Measurements from ENCODE around the gene MSLN. TPM values are rescaled to one million over a fixed set of nuclear protein-coding genes. Genes with fewer than 3 reads are reported as not detected.

MSLN gene
- total RNA-seq, 4 donors from 2014 or later: 1.5 TPM; not detected in 3

DNA sequence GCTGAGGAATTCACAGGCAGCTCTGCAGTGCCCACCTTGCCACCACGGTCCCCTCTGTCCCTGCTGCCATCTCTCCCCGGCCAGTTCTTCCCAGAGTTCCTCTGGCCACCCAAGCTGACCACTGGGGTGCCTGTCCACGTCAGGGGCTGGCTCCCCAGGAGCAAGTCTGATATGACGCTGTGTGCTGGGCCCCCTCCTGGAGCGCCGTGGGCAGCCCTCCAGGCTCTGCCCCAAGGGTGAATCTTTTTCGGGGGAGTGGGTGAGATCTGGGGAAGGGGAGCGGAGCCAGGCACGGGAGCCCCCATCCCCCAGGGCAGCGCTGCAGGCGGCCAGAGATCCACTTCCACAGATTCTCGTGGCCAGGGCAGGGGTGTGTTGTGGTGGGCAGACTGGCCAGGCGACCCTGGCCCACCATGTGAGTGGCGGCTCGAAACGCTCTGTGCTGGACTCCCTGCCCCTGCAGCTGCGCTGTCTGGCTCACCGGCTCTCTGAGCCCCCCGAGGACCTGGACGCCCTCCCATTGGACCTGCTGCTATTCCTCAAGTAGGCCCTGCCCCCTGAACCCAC is 3.7 kb downstream of the MSLN start:
- 55 to 67% methylated on average over 6 to 13 of the region's 20 CpGs for WGBS, 2 donors
- Histone ChIP-seq H3K9me3 (no peaks in the 10 kb centered on the region), H3K4me3 (no peak overlapping the region), H3K4me1 (no peaks in the 10 kb centered on the region), H3K27me3 (peaks cover 0 to 14% of the 10 kb centered on the region in 2 donors), H3K27ac (no peak overlapping the region), H3K36me3 (no peaks in the 10 kb centered on the region)
- TF ChIP-seq CTCF (IDR thresholded peaks at IDR 0.05) (no peak), EP300 (IDR thresholded peaks at IDR 0.05) (no peak), POLR2A (IDR thresholded peaks at IDR 0.05) (no peak)
- DNase-seq (ENCODE audit: low spot score in 2 of 2): no peak

- TF ChIP-seq EP300 (IDR thresholded peaks at IDR 0.05) (no peak), CTCF (IDR thresholded peaks at IDR 0.05) (no peak), POLR2A (IDR thresholded peaks at IDR 0.05) (no peak)
- Histone ChIP-seq H3K4me1 (no peaks in the 10 kb centered on the region), H3K36me3 (no peaks in the 10 kb centered on the region), H3K9me3 (no peaks in the 10 kb centered on the region), H3K27ac (no peak overlapping the region), H3K27me3 (peaks cover 0 to 21% of the 10 kb centered on the region in 2 donors), H3K4me3 (no peak overlapping the region)
- DNase-seq (ENCODE audit: low spot score in 2 of 2): no peak
- WGBS, 2 donors: 77 to 80% methylated on average over 22 to 29 of the region's 38 CpGs
These were observed 4.4 kb downstream of the MSLN start for GRCh38 chr16:764848-765487.

DNA sequence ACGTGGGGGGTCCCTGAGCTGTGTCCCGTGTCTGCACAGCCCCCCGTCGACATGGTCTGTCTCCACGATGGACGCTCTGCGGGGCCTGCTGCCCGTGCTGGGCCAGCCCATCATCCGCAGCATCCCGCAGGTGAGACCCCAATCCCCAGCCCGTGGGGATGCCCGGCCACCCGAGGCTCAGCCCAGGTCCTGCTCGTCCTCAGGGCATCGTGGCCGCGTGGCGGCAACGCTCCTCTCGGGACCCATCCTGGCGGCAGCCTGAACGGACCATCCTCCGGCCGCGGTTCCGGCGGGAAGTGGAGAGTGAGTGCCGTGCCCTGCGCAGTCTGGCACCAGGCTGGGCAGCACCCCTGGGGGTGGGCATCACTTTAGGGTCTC is 4.9 kb downstream of the MSLN start:
- H3K4me1 ChIP-seq: no peaks in the 10 kb centered on the region
- H3K27ac ChIP-seq: no peak overlapping the region
- H3K36me3 ChIP-seq: no peaks in the 10 kb centered on the region
- WGBS, 2 donors: 89% methylated on average over 19 of the region's 29 CpGs; no CpG with 5 or more reads in 1 of the 2 donors
- no peak for DNase-seq (ENCODE audit: low spot score in 2 of 2)
- H3K9me3 ChIP-seq: no peaks in the 10 kb centered on the region
- no peak overlapping the region for H3K4me3 ChIP-seq
- H3K27me3 ChIP-seq: peaks cover 0 to 26% of the 10 kb centered on the region in 2 donors
- TF ChIP-seq EP300 (IDR thresholded peaks at IDR 0.05) (no peak), CTCF (IDR thresholded peaks at IDR 0.05) (no peak), POLR2A (IDR thresholded peaks at IDR 0.05) (no peak)

- H3K27me3 ChIP-seq: peaks cover 0 to 31% of the 10 kb centered on the region in 2 donors
- WGBS, 2 donors: 78 to 82% methylated on average over 21 to 27 of the region's 29 CpGs
These were observed 5.7 kb downstream of the MSLN start for GRCh38 chr16:766008-766819.

More at GRCh38 chr16:766008-766819, 5.7 kb downstream of the MSLN start:
- Histone ChIP-seq H3K9me3 (no peaks in the 10 kb centered on the region), H3K4me3 (no peak overlapping the region), H3K36me3 (no peaks in the 10 kb centered on the region), H3K27ac (no peak overlapping the region), H3K4me1 (no peaks in the 10 kb centered on the region)
- no peak for TF ChIP-seq POLR2A (IDR thresholded peaks at IDR 0.05)
- no peak for TF ChIP-seq CTCF (IDR thresholded peaks at IDR 0.05)
- TF ChIP-seq EP300 (IDR thresholded peaks at IDR 0.05): no peak
- DNase-seq (ENCODE audit: low spot score in 2 of 2): no peak

Data from tibial nerve (tissue), 4 donors.